ENCODE measurements around the gene AFM.

DNA sequence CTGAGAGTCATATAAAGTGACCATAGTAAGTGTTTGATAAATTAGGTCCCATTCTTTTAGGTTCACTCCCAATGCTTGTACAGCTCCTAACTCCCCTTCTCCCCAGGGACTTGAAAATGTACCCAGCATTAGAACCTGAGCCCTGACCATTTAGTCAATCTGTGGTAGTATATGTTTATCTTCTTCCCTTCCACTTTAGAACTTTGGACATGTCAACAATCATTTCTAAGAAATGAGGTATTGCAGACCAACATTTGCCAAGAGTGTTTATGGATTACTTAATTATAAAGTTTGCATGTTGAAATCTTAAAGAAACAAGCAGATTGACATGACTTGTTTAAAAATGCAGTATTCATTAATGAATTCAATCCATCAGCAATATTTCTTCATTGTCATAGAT lies 26.0 kb downstream of the AFM start:
- TF ChIP-seq POLR2A (IDR thresholded peaks at IDR 0.05; ENCODE audit: extremely low read depth, insufficient read length): no peak
- TF ChIP-seq, protein P1, sequence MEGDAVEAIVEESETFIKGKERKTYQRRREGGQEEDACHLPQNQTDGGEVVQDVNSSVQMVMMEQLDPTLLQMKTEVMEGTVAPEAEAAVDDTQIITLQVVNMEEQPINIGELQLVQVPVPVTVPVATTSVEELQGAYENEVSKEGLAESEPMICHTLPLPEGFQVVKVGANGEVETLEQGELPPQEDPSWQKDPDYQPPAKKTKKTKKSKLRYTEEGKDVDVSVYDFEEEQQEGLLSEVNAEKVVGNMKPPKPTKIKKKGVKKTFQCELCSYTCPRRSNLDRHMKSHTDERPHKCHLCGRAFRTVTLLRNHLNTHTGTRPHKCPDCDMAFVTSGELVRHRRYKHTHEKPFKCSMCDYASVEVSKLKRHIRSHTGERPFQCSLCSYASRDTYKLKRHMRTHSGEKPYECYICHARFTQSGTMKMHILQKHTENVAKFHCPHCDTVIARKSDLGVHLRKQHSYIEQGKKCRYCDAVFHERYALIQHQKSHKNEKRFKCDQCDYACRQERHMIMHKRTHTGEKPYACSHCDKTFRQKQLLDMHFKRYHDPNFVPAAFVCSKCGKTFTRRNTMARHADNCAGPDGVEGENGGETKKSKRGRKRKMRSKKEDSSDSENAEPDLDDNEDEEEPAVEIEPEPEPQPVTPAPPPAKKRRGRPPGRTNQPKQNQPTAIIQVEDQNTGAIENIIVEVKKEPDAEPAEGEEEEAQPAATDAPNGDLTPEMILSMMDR (IDR thresholded peaks at IDR 0.05; ENCODE audit: low read depth, low read length): no peak

Data from NB4 (cell line).